Karpas-422 (cell line): ENCODE measurements around the gene ANKRD23. TPM values are rescaled to one million over a fixed set of nuclear protein-coding genes. Genes with fewer than 3 reads are reported as not detected.
"Not testable (repeated sequence)": the region's sequence is repeated elsewhere in the genome, so short reads cannot be mapped to it uniquely, and the experiment has no call there.

Experiments
- DNase-seq: peaks from one replicate; pipeline ENCODE4 v3.0.0-alpha.2; 2015
- H2AFZ ChIP-seq: fragments of 200-600 bp; sonication (generic); 2 replicates; pipeline ENCODE4 v1.6.1; 2014; ENCODE audit warnings: antibody characterized with exemption, low read length, mixed read lengths
- H3K27ac ChIP-seq: fragments of 200-600 bp; sonication (generic); 2 replicates; pipeline ENCODE4 v1.5.1; 2014; ENCODE audit warnings: mild to moderate bottlenecking, low read length, moderate library complexity
- H3K27me3 ChIP-seq: fragments of 200-600 bp; sonication (generic); 2 replicates; pipeline ENCODE4 v1.6.1; 2014; ENCODE audit warnings: low read length, mixed read lengths
- H3K36me3 ChIP-seq: fragments of 200-600 bp; sonication (generic); 2 replicates; pipeline ENCODE4 v1.6.1; 2014; ENCODE audit warnings: low read length, mixed read lengths; ENCODE audit not compliant: insufficient read depth
- H3K4me1 ChIP-seq: fragments of 200-600 bp; sonication (generic); 2 replicates; pipeline ENCODE4 v1.6.1; 2014; ENCODE audit warnings: mild to moderate bottlenecking, low read length, mixed read lengths
- H3K4me2 ChIP-seq: fragments of 200-600 bp; sonication (generic); 2 replicates; pipeline ENCODE4 v1.6.1; 2014; ENCODE audit warnings: low read length, low read depth, mild to moderate bottlenecking; ENCODE audit not compliant: poor library complexity, severe bottlenecking
- H3K4me3 ChIP-seq: fragments of 200-600 bp; sonication (generic); 2 replicates; pipeline ENCODE4 v1.5.1; 2014; ENCODE audit warnings: mild to moderate bottlenecking, antibody characterized with exemption, low read length, mixed read lengths
- H3K79me2 ChIP-seq: fragments of 200-600 bp; sonication (generic); 2 replicates; pipeline ENCODE4 v1.6.1; 2014; ENCODE audit warnings: mild to moderate bottlenecking, low read length, mixed read lengths
- H3K9ac ChIP-seq: fragments of 200-600 bp; sonication (generic); 2 replicates; pipeline ENCODE4 v1.6.0; 2014; ENCODE audit warnings: low read length
- H3K9me2 ChIP-seq: fragments of 200-600 bp; sonication (generic), shearing (Covaris generic); replicated peaks from 2 replicates; pipeline ENCODE4 v1.6.0; 2014; ENCODE audit warnings: mild to moderate bottlenecking, low read length, moderate library complexity; ENCODE audit not compliant: insufficient read depth
- H3K9me3 ChIP-seq: fragments of 300-700, 200-600 bp; sonication (generic); 2 replicates; pipeline ENCODE4 v1.6.1; 2014; ENCODE audit warnings: low read length, mixed read lengths
- H4K20me1 ChIP-seq: fragments of 200-600 bp; sonication (generic); 2 replicates; pipeline ENCODE4 v1.6.1; 2014; ENCODE audit warnings: mild to moderate bottlenecking, antibody characterized with exemption, low read length, low read depth; ENCODE audit not compliant: insufficient read depth
- total RNA-seq: library from RNA; depleted of rRNA; stranded (reverse); fragments of >200 nt; shearing (Covaris generic); gene quantifications from 2 replicates; pipeline ENCODE4 v1.2.3, GENCODE V29; 2014; ENCODE audit warnings: low replicate concordance; rRNA removed

ANKRD23 gene
- 1.6 and 9.8 TPM in 2 replicates for total RNA-seq

DNA sequence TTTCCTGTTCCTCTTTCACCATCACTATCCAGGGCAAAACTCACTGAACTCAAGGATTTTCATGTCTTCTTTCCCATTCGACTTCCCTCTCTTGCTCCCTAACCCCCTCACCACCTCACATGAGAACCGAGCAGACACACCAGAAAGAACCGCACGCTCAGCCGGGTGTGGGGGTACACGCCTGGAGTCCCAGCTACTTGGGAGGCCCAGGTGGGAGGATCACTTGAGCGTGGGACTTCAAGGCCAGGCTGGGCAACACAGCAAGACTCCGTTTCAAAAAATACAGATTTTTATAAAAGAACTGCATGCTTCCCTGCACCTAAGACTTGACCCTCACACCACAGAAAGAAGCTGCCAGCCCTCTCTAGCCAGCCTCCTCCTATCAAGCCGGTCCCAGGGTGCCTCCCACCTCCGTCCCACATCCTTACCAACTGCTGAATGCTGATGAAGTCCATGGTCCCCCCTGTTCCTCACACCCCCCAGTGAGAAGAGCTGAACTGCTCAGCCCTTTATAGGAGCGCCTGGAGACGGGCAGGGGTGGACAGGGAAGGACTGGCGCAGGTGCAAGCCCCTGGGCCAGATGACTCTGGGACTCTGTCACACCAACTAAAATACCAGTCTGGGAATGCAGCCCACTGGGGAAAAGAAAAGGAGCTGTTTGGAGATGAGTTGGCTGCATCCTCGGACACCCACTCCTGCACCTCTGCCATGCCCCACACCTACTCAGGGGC lies at the start of gene ANKRD23:
Gene ANKRD23, minus strand, starts transcription at position 484 of the 731 bp plus-strand sequence. Its CDS starts 29 bp downstream, at position 455.
- Histone ChIP-seq H3K9me2 (no peaks in the 10 kb centered on the region), H3K27ac (no peak within 1 kb of the TSS), H3K79me2 (no peaks in the 10 kb centered on the region), H3K4me3 (no peak within 1 kb of the TSS), H3K4me2 (no peak within 1 kb of the TSS), H3K9ac (no peak within 1 kb of the TSS), H3K27me3 (no peaks in the 10 kb centered on the region), H3K4me1 (peaks cover 14% of the 10 kb centered on the region), H3K9me3 (no peaks in the 10 kb centered on the region), H3K36me3 (no peaks in the 10 kb centered on the region), H2AFZ (no peak within 1 kb of the TSS), H4K20me1 (no peaks in the 10 kb centered on the region)
- no peak for DNase-seq

DNA sequence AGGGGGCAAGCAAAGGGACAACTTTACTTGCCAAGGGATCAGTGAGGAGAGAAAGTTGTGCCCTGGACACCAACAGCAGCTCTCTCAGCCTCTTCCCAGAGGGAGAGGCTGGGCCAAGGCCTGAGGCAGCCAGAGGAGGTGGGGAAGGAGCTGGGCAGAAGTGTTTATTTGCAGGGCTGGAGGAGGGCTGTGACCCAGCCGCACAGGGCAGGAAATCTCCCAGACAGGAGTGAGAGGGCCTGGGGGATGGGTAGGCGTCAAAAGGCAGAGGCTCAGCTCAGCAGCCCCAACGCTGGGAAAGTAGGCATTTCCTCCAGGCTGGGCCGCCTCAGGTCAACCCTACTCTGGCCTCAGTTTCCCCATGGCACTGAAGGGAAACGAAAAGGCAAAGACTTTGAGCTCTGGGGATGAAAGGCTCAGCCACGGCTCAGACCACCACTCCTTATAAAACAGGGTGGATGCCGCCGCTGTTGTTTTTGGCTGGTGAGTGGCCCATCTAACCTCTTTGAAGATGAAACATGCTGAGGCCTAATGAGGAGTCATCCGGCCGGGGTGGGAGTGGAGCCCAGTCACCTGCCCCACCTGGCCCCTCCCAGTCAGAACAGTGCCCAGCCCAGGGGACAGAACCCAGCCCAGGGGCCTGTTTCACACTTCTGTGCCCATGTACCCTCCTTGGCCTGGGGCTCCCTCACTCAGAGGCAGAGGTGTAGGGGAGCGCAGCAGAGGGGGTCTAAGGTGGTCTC lies 47.9 kb upstream of the ANKRD23 start:
- H4K20me1 ChIP-seq = no peaks in the 10 kb centered on the region
- H3K4me2 ChIP-seq = no peak overlapping the region
- no peaks in the 10 kb centered on the region for H3K9me3 ChIP-seq
- H3K36me3 ChIP-seq = no peaks in the 10 kb centered on the region
- DNase-seq = no peak
- H3K4me3 ChIP-seq = no peak overlapping the region
- no peak overlapping the region for H3K27ac ChIP-seq
- peaks cover 12% of the 10 kb centered on the region for H3K4me1 ChIP-seq
- H3K9me2 ChIP-seq = no peaks in the 10 kb centered on the region
- H3K79me2 ChIP-seq = no peaks in the 10 kb centered on the region
- no peak overlapping the region for H2AFZ ChIP-seq
- H3K27me3 ChIP-seq = no peaks in the 10 kb centered on the region
- no peak overlapping the region for H3K9ac ChIP-seq

DNA sequence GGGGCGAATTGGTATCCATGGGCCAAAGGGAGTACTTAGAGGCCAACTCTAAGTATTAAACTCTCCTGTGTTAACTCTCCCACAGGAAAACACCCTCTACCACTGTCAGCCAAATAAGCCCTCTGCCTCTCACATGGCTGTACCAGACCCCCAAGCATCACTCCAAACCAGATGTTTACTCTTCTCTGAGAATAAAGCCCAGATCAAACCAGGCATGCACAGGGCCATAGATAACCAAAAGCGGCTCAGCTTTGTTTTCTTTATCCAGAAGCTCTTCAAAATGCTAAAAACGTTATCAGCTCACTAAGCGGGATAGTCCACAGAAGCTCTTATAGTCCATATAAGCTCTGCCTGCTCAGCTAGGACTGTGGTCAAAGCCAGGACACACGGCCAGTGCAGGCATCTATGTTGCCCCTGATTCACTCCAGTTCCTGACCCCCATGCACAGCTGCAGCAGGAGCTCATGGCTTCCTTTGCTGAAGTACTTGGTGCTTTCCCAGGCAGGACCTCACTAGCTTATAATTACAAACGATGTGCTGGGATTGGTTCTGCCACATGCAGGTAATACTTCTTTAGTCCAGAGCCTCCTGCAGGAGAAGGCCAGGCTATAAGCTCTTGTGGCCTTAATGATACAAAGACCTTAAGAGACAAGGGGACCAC lies 47.0 kb upstream of the ANKRD23 start:
- Histone ChIP-seq H3K4me2 (no peak overlapping the region), H3K27me3 (no peaks in the 10 kb centered on the region), H3K9ac (no peak overlapping the region), H3K36me3 (no peaks in the 10 kb centered on the region), H3K4me1 (peaks cover 12% of the 10 kb centered on the region), H3K27ac (no peak overlapping the region), H3K4me3 (no peak overlapping the region), H2AFZ (no peak overlapping the region), H3K9me2 (no peaks in the 10 kb centered on the region), H4K20me1 (no peaks in the 10 kb centered on the region), H3K79me2 (no peaks in the 10 kb centered on the region), H3K9me3 (no peaks in the 10 kb centered on the region)
- no peak for DNase-seq

DNA sequence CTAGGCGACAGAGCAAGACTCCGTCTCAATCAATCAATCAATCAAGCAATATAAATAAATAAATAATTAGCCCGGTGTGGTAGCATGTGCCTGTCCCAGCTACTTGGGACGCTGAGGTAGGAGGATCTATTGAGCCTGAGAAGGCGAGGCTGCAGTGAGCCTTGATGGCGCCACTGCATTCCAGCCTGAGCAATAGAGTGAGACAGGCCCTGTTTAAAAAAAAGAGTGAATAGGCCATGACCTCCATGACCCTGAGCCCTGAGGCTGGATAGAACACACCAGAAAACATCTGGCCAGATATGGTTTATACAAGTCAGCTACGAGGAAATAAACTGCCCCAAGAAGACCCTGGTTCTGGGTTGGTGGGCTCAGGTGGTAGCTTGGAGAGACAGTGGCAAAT lies 46.4 kb upstream of the ANKRD23 start:
- Histone ChIP-seq H3K4me3 (no peak overlapping the region), H3K36me3 (no peaks in the 10 kb centered on the region), H2AFZ (no peak overlapping the region), H3K4me1 (peaks cover 12% of the 10 kb centered on the region), H3K79me2 (no peaks in the 10 kb centered on the region), H3K27ac (no peak overlapping the region), H3K9me3 (no peaks in the 10 kb centered on the region), H4K20me1 (no peaks in the 10 kb centered on the region), H3K4me2 (no peak overlapping the region), H3K9me2 (no peaks in the 10 kb centered on the region), H3K9ac (no peak overlapping the region), H3K27me3 (no peaks in the 10 kb centered on the region)
- no peak for DNase-seq

DNA sequence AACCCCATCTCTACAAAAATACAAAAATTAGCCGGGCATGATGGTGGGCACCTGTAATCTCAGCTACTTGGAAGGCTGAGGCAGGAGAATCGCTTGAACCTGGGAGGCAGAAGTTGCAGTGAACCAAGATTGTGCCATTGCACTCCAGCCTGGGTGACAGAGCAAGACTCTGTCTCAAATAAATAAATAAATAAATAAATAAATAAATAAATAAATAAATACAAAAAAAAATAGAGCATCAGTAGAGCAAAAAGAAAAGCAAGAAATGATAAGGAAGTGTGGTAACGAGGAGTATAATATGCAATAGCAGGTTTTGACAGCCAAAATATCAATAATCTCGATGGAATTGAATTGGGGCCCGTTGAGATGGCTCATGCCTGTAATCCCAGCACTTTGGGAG lies 45.7 kb upstream of the ANKRD23 start:
- H4K20me1 ChIP-seq, H3K4me2 ChIP-seq, H3K4me3 ChIP-seq, H2AFZ ChIP-seq, H3K36me3 ChIP-seq, H3K9me2 ChIP-seq, H3K27ac ChIP-seq, DNase-seq, H3K79me2 ChIP-seq, H3K9me3 ChIP-seq, H3K9ac ChIP-seq, H3K27me3 ChIP-seq: not testable (repeated sequence)
- peaks cover 12% of the 10 kb centered on the region for H3K4me1 ChIP-seq

DNA sequence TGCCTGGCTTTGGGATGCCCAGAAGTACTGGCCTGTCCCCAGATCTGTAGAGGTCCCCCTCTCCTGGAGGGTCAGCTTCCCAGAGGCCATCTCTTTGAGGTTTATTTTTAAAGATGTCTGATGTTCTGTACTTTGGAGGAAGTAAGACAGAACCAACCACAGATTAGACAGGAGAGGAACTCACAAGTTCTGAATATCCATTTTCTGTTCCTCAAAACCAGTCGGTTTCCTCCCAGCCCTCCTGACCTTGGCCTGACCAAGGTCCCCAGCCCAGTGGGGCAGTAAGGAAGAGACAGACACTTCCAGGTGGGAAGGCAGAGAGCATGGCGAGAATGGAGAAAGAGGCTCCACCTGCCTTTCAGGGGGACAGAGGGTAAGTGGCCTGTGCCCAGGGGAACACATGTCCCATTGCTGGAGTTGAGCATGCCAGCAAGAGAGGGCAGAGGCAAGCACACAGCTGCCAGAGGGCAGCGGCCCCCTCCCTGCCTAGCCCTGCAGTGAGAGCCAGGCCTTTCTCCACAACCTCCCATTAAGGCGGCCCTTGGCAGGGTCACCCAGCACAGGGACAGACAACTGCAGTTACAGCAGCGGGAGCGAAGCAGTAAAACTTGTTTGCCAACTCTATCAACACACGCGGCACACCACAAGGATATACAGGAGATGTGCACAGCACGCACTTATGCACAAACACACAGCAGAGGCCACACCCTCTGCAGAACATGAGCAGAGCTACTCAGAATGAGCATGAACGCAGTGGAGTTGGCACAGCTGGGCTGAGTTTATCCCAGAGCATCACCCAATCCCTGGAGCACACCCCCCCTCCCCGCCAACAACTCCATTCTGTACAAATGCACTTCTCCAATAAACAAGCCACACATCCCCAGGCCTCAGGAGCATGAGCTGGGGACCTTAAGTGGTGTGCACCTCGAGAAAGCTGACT lies 44.5 kb upstream of the ANKRD23 start:
- no peaks in the 10 kb centered on the region for H3K9me3 ChIP-seq
- DNase-seq = no peak
- no peak overlapping the region for H2AFZ ChIP-seq
- H3K27ac ChIP-seq = no peak overlapping the region
- H3K4me1 ChIP-seq = peaks cover 12% of the 10 kb centered on the region
- no peak overlapping the region for H3K9ac ChIP-seq
- H3K79me2 ChIP-seq = no peaks in the 10 kb centered on the region
- H3K9me2 ChIP-seq = no peaks in the 10 kb centered on the region
- no peaks in the 10 kb centered on the region for H4K20me1 ChIP-seq
- H3K4me2 ChIP-seq = no peak overlapping the region
- no peaks in the 10 kb centered on the region for H3K36me3 ChIP-seq
- no peaks in the 10 kb centered on the region for H3K27me3 ChIP-seq
- H3K4me3 ChIP-seq = no peak overlapping the region

- H3K27me3 ChIP-seq = no peaks in the 10 kb centered on the region
- H3K9me3 ChIP-seq = no peaks in the 10 kb centered on the region
- H3K27ac ChIP-seq = no peak overlapping the region
- peaks cover 4% of the 10 kb centered on the region for H3K4me1 ChIP-seq
- H3K36me3 ChIP-seq = no peaks in the 10 kb centered on the region
- H3K4me3 ChIP-seq = no peak overlapping the region
- H3K9me2 ChIP-seq = no peaks in the 10 kb centered on the region
- no peaks in the 10 kb centered on the region for H4K20me1 ChIP-seq
- H3K79me2 ChIP-seq = no peaks in the 10 kb centered on the region
- no peak for DNase-seq
- H3K9ac ChIP-seq = no peak overlapping the region
- no peak overlapping the region for H2AFZ ChIP-seq
- H3K4me2 ChIP-seq = no peak overlapping the region
These were observed 43.7 kb upstream of the ANKRD23 start for GRCh38 chr2:96887493-96888012.
